Naive thymus-derived CD4-positive, alpha-beta T cell (primary cell): ENCODE data around the gene NMT2. TPM values are rescaled to one million over a fixed set of nuclear protein-coding genes. Genes with fewer than 3 reads are reported as not detected.
A peak's percentile ranks its signal among the peaks of the same experiment; 100 is the strongest.

Experiments
- ATAC-seq: fragments of 150-1000 bp; cut with Tn5 transposase; 2 replicates; pipeline ENCODE4 v1.10.0; 2021; ENCODE audit warnings: mild to moderate bottlenecking, moderate library complexity
- CTCF ChIA-PET: fragments of 350-600 bp; sonication (Branson Sonifier 250); formaldehyde crosslinking; loops from one replicate; lab custom pipeline; 2021; ENCODE audit warnings: antibody characterized with exemption; lab: Charles Lee
- POLR2A ChIA-PET: fragments of 350-600 bp; sonication (Branson Sonifier 250); formaldehyde crosslinking; loops from one replicate; lab custom pipeline; 2021; ENCODE audit warnings: antibody characterized with exemption, inconsistent platforms; lab: Charles Lee
- DNase-seq, 9 donors: peaks; one replicate each; pipeline versions ENCODE4 v3.0.0 to v3.0.0-alpha.2; 2020 to 2022; ENCODE audit warnings: mixed read lengths in 1 of 9
- H3K27ac ChIP-seq: one replicate; pipeline ENCODE4 v1.7.0; 2013; ENCODE audit warnings: mild to moderate bottlenecking, low read depth, low read length, moderate library complexity
- H3K27me3 ChIP-seq, 2 donors: one replicate each; pipeline ENCODE4 v1.7.0; 2013; ENCODE audit warnings: low read length in 2 of 2, mild to moderate bottlenecking in 2 of 2, moderate library complexity in 2 of 2; ENCODE audit not compliant: control insufficient read depth in 2 of 2, insufficient read depth in 2 of 2
- H3K36me3 ChIP-seq, 3 experiments: 1 replicate in 2 of 3; 2 replicates in 1 of 3; pipeline ENCODE4 v1.7.0; 2013; ENCODE audit warnings: low read length in 3 of 3, mild to moderate bottlenecking in 3 of 3, moderate library complexity in 1 of 3; ENCODE audit not compliant: insufficient read depth in 3 of 3, control insufficient read depth in 2 of 3
- H3K4me1 ChIP-seq, 2 donors: one replicate each; pipeline ENCODE4 v1.7.0; 2013; ENCODE audit warnings: low read length in 2 of 2, mild to moderate bottlenecking in 2 of 2, moderate library complexity in 1 of 2; ENCODE audit not compliant: control insufficient read depth in 2 of 2, insufficient read depth in 2 of 2
- H3K4me3 ChIP-seq: 2 replicates; pipeline ENCODE4 v1.7.0; 2013; ENCODE audit warnings: mild to moderate bottlenecking, low read length
- H3K9me3 ChIP-seq, 3 experiments: 1 replicate in 2 of 3; 2 replicates in 1 of 3; pipeline ENCODE4 v1.7.0; 2013; ENCODE audit warnings: low read length in 3 of 3; ENCODE audit not compliant: control insufficient read depth in 2 of 3
- H3K27ac Mint-ChIP-seq, 9 donors: one replicate each; pipeline ENCODE4 v1.8.0; 2020 to 2022; ENCODE audit warnings: mixed read lengths in 9 of 9, mild to moderate bottlenecking in 8 of 9, moderate library complexity in 5 of 9, inconsistent platforms in 2 of 9
- H3K27me3 Mint-ChIP-seq, 5 donors: one replicate each; pipeline ENCODE4 v1.8.0; 2021 to 2022; ENCODE audit warnings: mixed read lengths in 5 of 5, mild to moderate bottlenecking in 1 of 5
- H3K36me3 Mint-ChIP-seq, 5 donors: one replicate each; pipeline ENCODE4 v1.8.0; 2020 to 2022; ENCODE audit warnings: mixed read lengths in 5 of 5, mild to moderate bottlenecking in 3 of 5, inconsistent platforms in 1 of 5
- H3K4me1 Mint-ChIP-seq, 7 donors: one replicate each; pipeline ENCODE4 v1.8.0; 2020 to 2022; ENCODE audit warnings: mixed read lengths in 7 of 7, mild to moderate bottlenecking in 3 of 7, inconsistent platforms in 1 of 7
- H3K4me3 Mint-ChIP-seq, 10 donors: one replicate each; pipeline ENCODE4 v1.8.0; 2020 to 2022; ENCODE audit warnings: mild to moderate bottlenecking in 10 of 10, mixed read lengths in 10 of 10, moderate library complexity in 6 of 10, inconsistent platforms in 2 of 10
- H3K9me3 Mint-ChIP-seq, 11 donors: one replicate each; pipeline ENCODE4 v1.8.0; 2020 to 2022; ENCODE audit warnings: mixed read lengths in 11 of 11, mild to moderate bottlenecking in 4 of 11, inconsistent platforms in 1 of 11, moderate library complexity in 1 of 11
- intact Hi-C, 2 donors: fragments of 100-400 bp; cut with micrococcal nuclease; formaldehyde crosslinking; loops; one replicate each; pipeline ENCODE4 v1.15.1; 2023
- polyA plus RNA-seq, 2 donors: library from polyadenylated mRNA; unstranded; fragments of 300-500 nt; fragmentation: Illumina TruSeq; gene quantifications; one replicate each; pipeline ENCODE4 v1.2.3, GENCODE V29; 2021
- total RNA-seq, 6 experiments: library from RNA in 5 of 6; stranded (reverse) in 5 of 6; gene quantifications; 1 replicate in 5 of 6; 2 replicates in 1 of 6; pipeline ENCODE4 v1.2.3 and lab custom pipeline; 2021 to 2026

NMT2 gene
- total and polyA plus RNA-seq, 7 experiments from 2014 or later = 23.2 to 81.4 (median 43.8) TPM

DNA sequence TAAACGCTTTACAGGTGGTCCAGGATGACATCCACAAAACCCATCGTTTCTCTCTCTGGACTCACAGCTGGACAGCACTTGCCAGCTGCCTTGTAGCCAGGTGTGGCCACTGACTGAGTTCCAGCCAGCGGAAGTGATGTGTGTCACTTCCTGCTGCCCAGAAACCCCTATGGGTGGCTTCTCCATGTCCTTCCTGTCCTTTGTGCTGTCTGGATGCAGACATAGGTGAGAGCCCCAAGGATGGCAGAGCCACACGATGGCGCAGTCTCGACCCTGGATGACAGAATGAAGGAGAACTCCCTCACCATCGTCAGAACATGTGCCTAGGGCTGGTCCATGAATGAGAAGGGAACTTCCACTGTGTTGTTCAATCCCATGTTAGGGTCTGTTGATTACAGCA, 22.1 kb downstream of the NMT2 start:
- Histone ChIP-seq H3K27me3 (no peaks in the 10 kb centered on the region), H3K4me3 (no peak overlapping the region), H3K4me1 (peaks cover 0 to 15% of the 10 kb centered on the region in 2 donors), H3K27ac (no peak overlapping the region), H3K36me3 (no peaks in the 10 kb centered on the region), H3K9me3 (no peaks in the 10 kb centered on the region)
- H3K4me1 Mint-ChIP-seq = peaks cover 25 to 63% (median 54%) of the 10 kb centered on the region in 7 donors
- intact Hi-C loops = no loop called here
- no peak for ATAC-seq
- POLR2A ChIA-PET = no interaction called here
- H3K27me3 Mint-ChIP-seq = no peaks in the 10 kb centered on the region
- H3K27ac Mint-ChIP-seq = peak overlapping the region in 4 of 9 donors; percentile 18 to 72 (median 55)
- H3K36me3 Mint-ChIP-seq = peaks cover 0 to 19% (median 12%) of the 10 kb centered on the region in 5 donors
- H3K9me3 Mint-ChIP-seq = no peaks in the 10 kb centered on the region
- CTCF ChIA-PET = no interaction called here
- DNase-seq = no peak
- peak overlapping the region in 2 of 10 donors; percentile 21 to 23 for H3K4me3 Mint-ChIP-seq

- H3K27me3 ChIP-seq = no peaks in the 10 kb centered on the region
- Mint-ChIP-seq H3K36me3 (peaks cover 0 to 16% (median 11%) of the 10 kb centered on the region in 5 donors), H3K4me3 (peak overlapping the region in 1 of 10 donors; percentile 9), H3K27me3 (no peaks in the 10 kb centered on the region), H3K4me1 (peaks cover 30 to 69% (median 58%) of the 10 kb centered on the region in 7 donors), H3K9me3 (no peaks in the 10 kb centered on the region), H3K27ac (peak overlapping the region in 3 of 9 donors; percentile 6 to 81 (median 58))
- no peak overlapping the region for H3K27ac ChIP-seq
- CTCF ChIA-PET = interaction anchor here (0.6 to 2.0 kb wide), 2 partner anchors 19 to 46 kb away, joined by 3 to 5 read pairs; no protein-coding TSS in a partner anchor
- no peaks in the 10 kb centered on the region for H3K36me3 ChIP-seq
- peaks cover 0 to 22% of the 10 kb centered on the region in 2 donors for H3K4me1 ChIP-seq
- H3K9me3 ChIP-seq = no peaks in the 10 kb centered on the region
- no peak overlapping the region for H3K4me3 ChIP-seq
- intact Hi-C loops = loop anchor here in 1 of 2 donors (5.0 kb wide), 1 partner anchor 223 kb away; no protein-coding TSS in a partner anchor
- DNase-seq = no peak
- no peak for ATAC-seq
- POLR2A ChIA-PET = no interaction called here
Measured at GRCh38 chr10:15144788-15145187, 23.7 kb downstream of the NMT2 start.

DNA sequence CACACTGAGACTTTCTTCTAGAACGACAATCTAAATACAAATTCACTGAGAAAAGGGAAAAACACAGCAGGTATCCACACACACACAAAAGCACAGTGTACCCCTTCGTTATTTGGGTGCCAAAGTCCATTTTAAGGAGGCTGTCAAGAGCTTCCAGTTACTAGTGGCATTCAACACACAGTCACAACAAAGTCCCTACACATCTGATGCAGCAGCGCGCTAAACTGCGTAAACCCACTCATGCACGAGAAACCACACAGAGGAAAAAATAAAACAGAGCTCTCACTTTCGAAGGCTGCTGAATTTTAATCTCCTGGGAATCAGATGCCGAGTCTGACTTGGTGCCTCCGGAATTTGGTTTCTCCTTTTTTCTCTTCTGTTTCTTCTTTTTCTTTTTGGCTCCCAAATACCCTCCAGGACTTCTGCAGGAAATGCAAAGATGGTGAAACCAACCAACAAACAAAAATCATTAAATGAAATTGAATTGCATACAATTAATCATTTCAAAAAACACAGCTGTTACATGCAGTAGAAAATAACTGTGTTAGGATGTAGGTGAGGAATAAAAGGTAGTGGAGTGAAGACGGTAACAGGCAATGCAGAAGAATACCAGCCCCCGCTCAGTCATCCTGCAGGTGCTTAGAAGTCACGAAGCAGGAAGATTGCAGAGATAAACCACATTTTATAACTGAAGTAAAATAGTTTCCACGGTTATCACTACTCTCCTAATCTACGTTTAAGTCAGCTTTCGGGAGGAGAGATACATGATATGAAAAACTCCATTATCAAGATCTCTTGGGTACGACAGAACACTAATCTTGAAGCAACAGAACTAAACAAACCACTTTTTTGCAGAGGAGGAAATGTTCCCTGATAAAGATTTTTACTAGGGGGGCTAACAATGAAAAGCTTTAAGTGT, 27.1 kb downstream of the NMT2 start:
- no peaks in the 10 kb centered on the region for H3K27me3 Mint-ChIP-seq
- H3K4me1 ChIP-seq = peaks cover 0 to 20% of the 10 kb centered on the region in 2 donors
- H3K4me3 Mint-ChIP-seq = peak overlapping the region; percentile 21 to 83 (median 66)
- peaks cover 4 to 33% (median 28%) of the 10 kb centered on the region in 5 donors for H3K36me3 Mint-ChIP-seq
- intact Hi-C loops = loop anchor here in 1 of 2 donors (1.0 to 5.0 kb wide), 3 partner anchors 27 to 226 kb away; partner anchors contain the start of gene NMT2
- no peaks in the 10 kb centered on the region for H3K27me3 ChIP-seq
- H3K4me1 Mint-ChIP-seq = peaks cover 28 to 74% (median 58%) of the 10 kb centered on the region in 7 donors
- peak overlapping the region in 8 of 9 donors; percentile 3 to 89 (median 53) for H3K27ac Mint-ChIP-seq
- DNase-seq = peak in 3 of 9 donors; percentile 8 to 31 (median 9)
- H3K9me3 ChIP-seq = no peaks in the 10 kb centered on the region
- H3K9me3 Mint-ChIP-seq = no peaks in the 10 kb centered on the region
- ChIA-PET POLR2A (interaction anchor here (0.6 to 1.9 kb wide), 3 partner anchors 10 to 74 kb away, joined by 4 to 5 read pairs (median 4); no protein-coding TSS in a partner anchor), CTCF (interaction anchor here (0.6 to 1.5 kb wide), 5 partner anchors 10 to 68 kb away, joined by 3 to 7 read pairs (median 3); no protein-coding TSS in a partner anchor)
- H3K27ac ChIP-seq = no peak overlapping the region
- ATAC-seq = peak; percentile 49
- H3K4me3 ChIP-seq = no peak overlapping the region
- peaks cover 0 to 9% (median 4%) of the 10 kb centered on the region in 3 experiments for H3K36me3 ChIP-seq

DNA sequence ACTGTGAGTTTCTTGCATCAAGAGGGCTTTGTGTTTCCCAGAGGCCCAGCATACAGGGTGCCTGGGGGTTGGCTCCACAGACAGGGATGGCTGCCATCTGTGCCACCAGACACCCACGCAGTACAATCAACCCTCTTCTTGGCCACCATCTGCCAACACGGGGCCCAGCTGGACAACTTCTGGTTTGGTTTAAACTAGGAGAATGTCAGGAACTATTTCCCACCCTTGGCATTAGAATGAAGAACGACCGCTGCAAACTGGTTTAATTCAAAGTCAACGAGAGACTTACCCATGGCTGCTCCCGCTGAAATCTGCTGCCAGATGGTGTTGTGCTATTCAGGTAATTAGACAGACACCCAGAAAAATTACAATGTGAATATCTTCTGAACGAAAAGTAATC, 27.8 kb downstream of the NMT2 start:
- Histone ChIP-seq H3K4me1 (peaks cover 0 to 15% of the 10 kb centered on the region in 2 donors), H3K27me3 (no peaks in the 10 kb centered on the region), H3K27ac (no peak overlapping the region), H3K36me3 (peaks cover 0 to 16% (median 4%) of the 10 kb centered on the region in 3 experiments), H3K9me3 (no peaks in the 10 kb centered on the region), H3K4me3 (no peak overlapping the region)
- ChIA-PET POLR2A (interaction anchor here (1.2 to 1.9 kb wide), 2 partner anchors 9 to 26 kb away, joined by 4 to 5 read pairs; no protein-coding TSS in a partner anchor), CTCF (interaction anchor here (0.8 to 1.3 kb wide), 2 partner anchors 10 to 69 kb away, joined by 3 to 7 read pairs; no protein-coding TSS in a partner anchor)
- Mint-ChIP-seq H3K4me3 (peak overlapping the region in 6 of 10 donors; percentile 57 to 83 (median 66)), H3K36me3 (peaks cover 4 to 32% (median 29%) of the 10 kb centered on the region in 5 donors), H3K27ac (peak overlapping the region in 6 of 9 donors; percentile 19 to 89 (median 59)), H3K4me1 (peaks cover 29 to 67% (median 51%) of the 10 kb centered on the region in 7 donors), H3K9me3 (no peaks in the 10 kb centered on the region), H3K27me3 (no peaks in the 10 kb centered on the region)
- ATAC-seq (no peak), DNase-seq (no peak)
- intact Hi-C loops = loop anchor here in 1 of 2 donors (1.0 to 5.0 kb wide), 2 partner anchors 28 to 227 kb away; partner anchors contain the start of gene NMT2

DNA sequence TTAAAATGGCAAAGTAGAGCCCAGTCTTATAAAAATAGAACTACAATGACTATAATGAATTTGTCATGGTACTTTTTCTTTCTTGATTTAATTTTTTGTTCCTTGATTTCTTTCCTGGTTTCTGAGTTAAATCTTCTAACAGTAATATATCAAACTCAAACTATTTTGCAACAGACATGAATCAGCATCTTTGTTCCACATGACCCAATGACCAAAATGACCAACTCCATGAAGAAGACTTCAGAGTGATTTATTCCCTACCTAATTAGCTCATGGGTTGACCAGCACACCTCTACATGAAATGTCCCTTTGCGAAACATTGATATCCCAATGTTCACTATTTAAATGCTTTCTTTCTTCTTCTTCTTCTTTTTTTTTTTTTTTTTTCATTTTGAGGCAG, 30.9 kb downstream of the NMT2 start:
- Mint-ChIP-seq H3K27me3 (no peaks in the 10 kb centered on the region), H3K27ac (peak overlapping the region in 4 of 9 donors; percentile 44 to 68 (median 54)), H3K4me3 (no peak overlapping the region), H3K36me3 (peaks cover 8 to 45% (median 41%) of the 10 kb centered on the region in 5 donors), H3K4me1 (peaks cover 29 to 42% (median 30%) of the 10 kb centered on the region in 7 donors), H3K9me3 (no peaks in the 10 kb centered on the region)
- Histone ChIP-seq H3K27ac (no peak overlapping the region), H3K4me3 (no peak overlapping the region), H3K27me3 (no peaks in the 10 kb centered on the region), H3K4me1 (peaks cover 0 to 13% of the 10 kb centered on the region in 2 donors), H3K9me3 (no peaks in the 10 kb centered on the region), H3K36me3 (peaks cover 6 to 46% (median 33%) of the 10 kb centered on the region in 3 experiments)
- CTCF ChIA-PET = interaction anchor here (0.7 kb wide), 1 partner anchor 510 kb away, joined by 4 read pairs; no protein-coding TSS in a partner anchor
- DNase-seq (no peak), ATAC-seq (no peak)
- POLR2A ChIA-PET = no interaction called here
- intact Hi-C loops = no loop called here

DNA sequence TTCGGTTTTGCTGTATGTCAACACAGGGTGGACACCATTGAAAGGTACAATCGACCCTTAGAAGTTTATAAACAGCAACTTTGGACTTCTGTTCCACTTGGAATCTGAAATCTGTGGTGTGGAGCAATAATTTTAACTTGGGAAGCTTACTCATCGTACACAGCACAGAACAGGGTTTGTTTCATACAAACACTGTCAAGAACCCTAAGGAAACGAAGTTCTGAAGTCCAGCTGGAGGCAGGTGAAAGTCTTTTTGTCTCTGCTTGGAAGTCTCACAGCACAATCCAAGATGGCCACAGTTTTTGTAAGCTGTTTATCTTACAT, 31.5 kb downstream of the NMT2 start:
- intact Hi-C loops = no loop called here
- Mint-ChIP-seq H3K4me3 (no peak overlapping the region), H3K27ac (peak overlapping the region in 4 of 9 donors; percentile 33 to 68 (median 50)), H3K36me3 (peaks cover 8 to 46% (median 42%) of the 10 kb centered on the region in 5 donors), H3K4me1 (peaks cover 22 to 35% (median 25%) of the 10 kb centered on the region in 7 donors), H3K9me3 (no peaks in the 10 kb centered on the region), H3K27me3 (no peaks in the 10 kb centered on the region)
- DNase-seq = no peak
- POLR2A ChIA-PET = no interaction called here
- Histone ChIP-seq H3K4me1 (peaks cover 0 to 11% of the 10 kb centered on the region in 2 donors), H3K36me3 (peaks cover 7 to 47% (median 34%) of the 10 kb centered on the region in 3 experiments), H3K9me3 (no peaks in the 10 kb centered on the region), H3K27me3 (no peaks in the 10 kb centered on the region), H3K4me3 (no peak overlapping the region), H3K27ac (no peak overlapping the region)
- CTCF ChIA-PET = interaction anchor here (1.0 kb wide), 1 partner anchor 30 kb away, joined by 4 read pairs; no protein-coding TSS in a partner anchor
- no peak for ATAC-seq
